GM18861 (cell line): ENCODE measurements around the gene DRC7.
"Not testable (repeated sequence)": the region's sequence is repeated elsewhere in the genome, so short reads cannot be mapped to it uniquely, and the experiment has no call there.

Experiments
- ATAC-seq: cut with Tn5 transposase; IDR thresholded peaks from one replicate; pipeline ENCODE4 v1.9.1; 2021; ENCODE audit not compliant: unreplicated experiment

The DRC7 gene

DNA sequence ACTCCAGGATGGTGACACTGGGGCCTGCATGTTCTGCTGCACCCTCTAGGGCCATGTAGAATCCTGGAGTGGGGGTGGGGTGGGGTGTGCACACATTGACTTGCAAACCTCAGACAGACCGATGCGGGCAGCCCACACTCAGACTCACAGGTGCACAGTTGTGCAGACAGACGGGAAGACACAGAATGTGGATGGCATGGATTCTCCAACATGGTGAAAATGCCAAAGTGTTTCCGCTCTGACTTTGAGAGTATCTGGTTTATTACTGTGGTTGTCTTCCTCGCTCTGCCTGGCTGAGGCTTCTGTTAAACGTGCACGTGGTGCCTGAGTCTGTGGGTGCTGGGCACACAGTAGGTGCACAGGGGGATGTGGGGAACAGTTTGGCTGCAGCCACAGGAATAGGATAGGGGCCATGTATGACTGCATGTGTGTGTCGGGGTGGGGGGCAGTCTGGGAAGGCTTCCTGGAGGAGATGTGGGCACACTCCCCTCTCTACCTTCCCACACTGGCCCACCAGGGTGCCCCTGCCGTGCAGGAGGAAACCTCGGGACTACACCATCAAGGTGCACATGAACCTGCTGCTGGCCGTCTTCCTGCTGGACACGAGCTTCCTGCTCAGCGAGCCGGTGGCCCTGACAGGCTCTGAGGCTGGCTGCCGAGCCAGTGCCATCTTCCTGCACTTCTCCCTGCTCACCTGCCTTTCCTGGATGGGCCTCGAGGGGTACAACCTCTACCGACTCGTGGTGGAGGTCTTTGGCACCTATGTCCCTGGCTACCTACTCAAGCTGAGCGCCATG, 35.5 kb upstream of the DRC7 start:
- no peak for ATAC-seq

DNA sequence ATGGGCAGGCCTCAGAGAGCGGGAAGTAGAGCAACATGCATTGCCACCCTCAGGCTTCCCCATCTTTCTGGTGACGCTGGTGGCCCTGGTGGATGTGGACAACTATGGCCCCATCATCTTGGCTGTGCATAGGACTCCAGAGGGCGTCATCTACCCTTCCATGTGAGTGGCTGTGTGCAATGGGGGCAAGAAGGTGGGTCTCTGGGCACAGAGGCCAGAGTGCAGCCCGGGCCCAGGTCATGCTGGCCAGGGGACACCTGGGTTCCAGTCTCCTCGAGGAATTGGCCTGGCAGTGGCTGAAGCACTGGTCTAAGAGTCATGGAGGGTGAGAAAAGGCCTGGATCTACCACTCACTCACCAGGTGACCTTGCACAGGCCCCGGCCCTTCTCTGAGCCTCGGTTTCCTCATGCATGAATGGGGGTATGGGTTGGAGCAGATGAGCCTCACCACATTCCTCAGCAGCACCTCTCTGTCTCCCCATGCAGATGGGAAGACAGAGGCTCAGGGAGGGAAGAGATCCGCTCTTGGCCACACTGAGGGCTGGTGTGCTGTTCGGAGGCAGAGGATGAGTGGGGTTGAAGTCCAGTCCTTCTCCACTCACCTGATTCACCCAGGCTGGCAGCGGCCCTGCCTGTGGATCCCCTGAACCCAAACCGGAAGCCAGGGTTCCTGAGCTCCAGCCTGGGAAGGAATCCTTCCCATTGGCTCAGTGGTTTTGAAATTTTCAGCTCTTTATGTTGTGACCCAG, 33.7 kb upstream of the DRC7 start:
- ATAC-seq: no peak

DNA sequence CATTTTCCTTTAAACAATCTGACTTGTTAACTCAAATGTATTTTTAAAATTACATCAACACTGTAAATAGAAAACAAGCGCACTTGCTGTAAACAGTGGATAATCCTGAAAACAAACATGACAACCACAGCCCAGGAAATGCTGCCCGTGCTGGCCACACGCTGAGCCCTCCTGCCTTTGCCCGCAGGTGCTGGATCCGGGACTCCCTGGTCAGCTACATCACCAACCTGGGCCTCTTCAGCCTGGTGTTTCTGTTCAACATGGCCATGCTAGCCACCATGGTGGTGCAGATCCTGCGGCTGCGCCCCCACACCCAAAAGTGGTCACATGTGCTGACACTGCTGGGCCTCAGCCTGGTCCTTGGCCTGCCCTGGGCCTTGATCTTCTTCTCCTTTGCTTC, 33.1 kb upstream of the DRC7 start:
- no peak for ATAC-seq

DNA sequence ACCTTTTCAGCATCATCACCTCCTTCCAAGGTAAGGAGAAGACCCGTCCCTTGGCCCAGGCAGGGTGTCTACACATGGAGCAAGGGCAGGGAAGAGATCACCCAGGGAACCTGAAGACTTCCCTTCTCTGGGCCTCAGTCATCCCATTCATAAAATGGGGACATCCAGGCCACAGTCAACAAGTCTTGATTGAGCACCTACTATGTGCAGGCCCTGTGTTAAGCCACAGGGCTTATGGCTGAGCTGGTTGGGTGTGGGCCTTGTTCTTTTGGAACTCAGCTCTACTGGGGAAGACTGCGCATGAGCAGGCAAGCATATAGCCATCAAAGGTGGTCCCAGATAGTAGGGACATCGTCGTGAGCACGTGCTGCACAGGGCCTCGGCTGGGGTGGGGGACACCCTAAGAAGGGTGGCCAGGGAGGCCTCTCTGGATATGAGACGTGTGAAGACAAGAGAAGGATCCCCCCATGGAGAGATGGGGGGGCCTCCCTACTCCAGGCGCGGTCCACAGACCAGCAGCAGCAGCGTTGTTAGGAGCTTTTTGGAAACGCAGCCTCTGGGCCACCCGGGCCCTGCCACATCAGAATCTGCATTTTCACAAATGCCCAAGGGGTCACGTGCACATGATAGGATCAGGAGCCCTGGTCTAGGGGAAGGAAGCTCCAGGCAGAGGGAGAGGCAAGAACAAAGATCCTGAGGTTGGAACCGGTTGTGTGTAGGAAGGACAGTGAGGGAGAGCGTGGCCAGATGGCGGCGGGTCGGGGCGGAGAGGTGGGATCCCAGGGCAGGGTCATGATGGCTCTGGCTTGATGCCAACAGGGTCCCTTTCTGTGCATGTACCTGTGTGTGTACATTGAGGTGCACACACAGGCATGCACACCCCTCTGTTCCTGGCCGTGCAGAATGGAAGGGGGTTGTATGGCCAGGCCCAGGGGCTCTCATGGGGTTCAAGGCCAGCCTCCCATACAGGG, 32.4 kb upstream of the DRC7 start:
- ATAC-seq: no peak

DNA sequence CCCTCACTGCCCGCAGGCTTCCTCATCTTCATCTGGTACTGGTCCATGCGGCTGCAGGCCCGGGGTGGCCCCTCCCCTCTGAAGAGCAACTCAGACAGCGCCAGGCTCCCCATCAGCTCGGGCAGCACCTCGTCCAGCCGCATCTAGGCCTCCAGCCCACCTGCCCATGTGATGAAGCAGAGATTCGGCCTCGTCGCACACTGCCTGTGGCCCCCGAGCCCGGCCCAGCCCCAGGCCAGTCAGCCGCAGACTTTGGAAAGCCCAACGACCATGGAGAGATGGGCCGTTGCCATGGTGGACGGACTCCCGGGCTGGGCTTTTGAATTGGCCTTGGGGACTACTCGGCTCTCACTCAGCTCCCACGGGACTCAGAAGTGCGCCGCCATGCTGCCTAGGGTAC, 31.2 kb upstream of the DRC7 start:
- no peak for ATAC-seq

DNA sequence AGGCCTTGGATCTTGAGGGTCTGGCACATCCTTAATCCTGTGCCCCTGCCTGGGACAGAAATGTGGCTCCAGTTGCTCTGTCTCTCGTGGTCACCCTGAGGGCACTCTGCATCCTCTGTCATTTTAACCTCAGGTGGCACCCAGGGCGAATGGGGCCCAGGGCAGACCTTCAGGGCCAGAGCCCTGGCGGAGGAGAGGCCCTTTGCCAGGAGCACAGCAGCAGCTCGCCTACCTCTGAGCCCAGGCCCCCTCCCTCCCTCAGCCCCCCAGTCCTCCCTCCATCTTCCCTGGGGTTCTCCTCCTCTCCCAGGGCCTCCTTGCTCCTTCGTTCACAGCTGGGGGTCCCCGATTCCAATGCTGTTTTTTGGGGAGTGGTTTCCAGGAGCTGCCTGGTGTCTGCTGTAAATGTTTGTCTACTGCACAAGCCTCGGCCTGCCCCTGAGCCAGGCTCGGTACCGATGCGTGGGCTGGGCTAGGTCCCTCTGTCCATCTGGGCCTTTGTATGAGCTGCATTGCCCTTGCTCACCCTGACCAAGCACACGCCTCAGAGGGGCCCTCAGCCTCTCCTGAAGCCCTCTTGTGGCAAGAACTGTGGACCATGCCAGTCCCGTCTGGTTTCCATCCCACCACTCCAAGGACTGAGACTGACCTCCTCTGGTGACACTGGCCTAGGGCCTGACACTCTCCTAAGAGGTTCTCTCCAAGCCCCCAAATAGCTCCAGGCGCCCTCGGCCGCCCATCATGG, 30.5 kb upstream of the DRC7 start:
- ATAC-seq: no peak

DNA sequence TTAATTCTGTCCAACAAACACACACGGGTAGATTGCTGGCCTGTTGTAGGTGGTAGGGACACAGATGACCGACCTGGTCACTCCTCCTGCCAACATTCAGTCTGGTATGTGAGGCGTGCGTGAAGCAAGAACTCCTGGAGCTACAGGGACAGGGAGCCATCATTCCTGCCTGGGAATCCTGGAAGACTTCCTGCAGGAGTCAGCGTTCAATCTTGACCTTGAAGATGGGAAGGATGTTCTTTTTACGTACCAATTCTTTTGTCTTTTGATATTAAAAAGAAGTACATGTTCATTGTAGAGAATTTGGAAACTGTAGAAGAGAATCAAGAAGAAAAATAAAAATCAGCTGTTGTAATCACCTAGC, 30.0 kb upstream of the DRC7 start:
- ATAC-seq: no peak

DNA sequence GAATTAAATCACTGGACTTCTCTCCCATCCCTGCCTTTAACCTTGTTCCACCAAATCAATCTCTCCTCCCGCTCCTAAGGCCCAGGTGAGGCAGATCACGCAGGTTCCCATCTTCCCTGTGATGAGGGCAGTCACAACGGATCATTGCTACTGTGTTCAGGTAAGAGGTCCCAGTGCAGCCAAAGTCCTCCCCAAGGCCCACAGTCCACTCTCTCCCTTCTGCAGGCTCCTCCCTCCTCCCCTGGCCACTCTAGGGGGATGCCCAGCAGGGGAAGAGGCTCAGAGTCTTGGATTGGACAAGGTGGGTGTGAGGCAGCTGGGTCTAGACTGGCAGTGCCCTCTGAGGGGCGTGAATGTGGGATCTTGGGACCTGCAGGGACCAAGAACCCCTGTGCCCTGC, 29.1 kb upstream of the DRC7 start:
- ATAC-seq: no peak

DNA sequence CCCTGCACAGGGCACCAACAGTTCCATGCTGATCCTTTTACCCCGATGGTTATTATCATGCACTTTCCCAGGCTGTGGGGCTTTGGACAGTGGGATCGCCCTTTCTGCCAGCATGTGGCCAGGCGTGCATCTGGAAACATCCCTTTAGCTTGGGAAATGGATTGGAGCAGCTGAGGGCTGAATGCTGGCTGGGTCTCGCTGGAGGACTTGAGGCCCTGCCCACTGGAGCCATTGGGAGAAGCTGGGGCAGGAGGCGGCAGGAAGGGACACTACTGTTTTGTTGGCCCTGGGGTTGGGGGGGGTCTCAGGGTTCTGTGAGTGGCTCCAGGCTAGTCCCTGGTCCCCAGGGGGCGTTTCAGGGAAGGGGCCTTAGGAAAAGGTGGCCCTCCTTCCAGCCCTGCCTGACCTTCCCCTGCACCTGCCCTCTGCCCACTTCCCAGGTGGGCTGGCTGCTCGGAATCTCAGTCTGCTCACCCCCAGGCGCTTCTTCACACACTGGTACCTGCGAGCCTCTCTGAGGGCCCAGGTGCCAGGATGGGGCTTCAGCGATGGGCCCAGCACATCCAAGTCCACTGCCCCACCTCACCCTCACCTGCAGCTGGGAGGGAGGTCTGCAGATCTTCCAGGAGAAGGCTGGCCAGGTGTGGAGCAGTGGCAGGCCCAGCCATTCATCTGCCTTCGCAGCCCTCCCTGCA, 28.1 kb upstream of the DRC7 start:
- ATAC-seq: no peak

DNA sequence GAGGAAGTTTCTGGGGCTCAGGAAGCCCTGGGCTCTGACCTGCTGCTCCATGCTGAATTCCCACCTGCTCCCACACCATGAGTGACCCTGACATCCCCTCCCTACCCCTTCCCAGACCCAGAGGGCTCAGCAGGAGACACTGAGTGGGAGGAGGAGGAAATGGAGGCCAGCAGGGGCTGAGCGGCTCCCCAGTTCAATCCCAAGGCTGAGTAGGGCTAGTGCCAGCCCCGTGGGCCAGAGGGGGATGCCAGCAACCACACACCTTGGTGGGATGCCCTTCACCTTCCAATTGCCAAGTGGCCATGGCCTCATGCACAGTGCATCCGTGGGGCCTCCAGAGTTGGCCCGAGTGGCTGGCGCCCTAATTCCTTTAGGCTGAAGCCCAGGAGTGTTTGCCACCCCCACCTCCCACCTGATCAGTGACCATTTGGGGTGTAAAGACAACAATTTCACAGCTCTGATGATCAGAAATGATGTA, 27.5 kb upstream of the DRC7 start:
- ATAC-seq: no peak

DNA sequence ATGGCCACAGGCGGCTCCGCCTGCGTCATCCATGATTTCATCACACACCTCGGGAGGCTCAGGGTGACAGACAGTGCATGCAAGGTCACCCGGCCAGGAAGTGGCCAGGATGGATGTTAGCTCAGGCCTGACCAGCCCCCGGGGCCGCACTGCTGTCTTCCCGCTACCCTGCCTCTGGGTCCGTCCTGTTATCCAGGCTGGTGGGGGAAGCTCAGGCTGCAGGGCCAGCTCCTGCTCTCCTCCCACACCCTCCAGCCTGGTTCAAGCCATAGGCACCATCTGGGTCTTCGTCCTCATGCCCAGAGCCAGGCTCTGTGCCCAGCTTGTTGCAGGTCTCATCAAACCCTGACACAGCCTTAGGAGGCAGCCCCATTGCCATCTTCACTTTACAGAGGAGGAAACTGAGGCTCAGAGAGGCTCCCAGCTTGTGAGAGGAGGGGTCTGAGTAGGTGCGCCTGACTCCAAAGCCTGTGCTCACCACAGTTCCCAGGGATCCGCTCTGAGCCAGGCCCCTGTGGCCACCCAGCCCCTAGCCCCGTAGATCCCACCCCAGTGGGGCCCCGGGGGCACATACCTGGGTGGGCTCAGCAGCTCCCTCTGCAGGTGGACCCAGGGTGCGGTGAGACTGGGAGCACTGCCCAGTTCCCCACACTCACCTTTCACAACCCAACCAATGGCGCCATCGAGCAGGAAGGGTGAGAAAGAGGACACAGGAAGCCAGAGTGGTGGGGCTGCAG, 26.9 kb upstream of the DRC7 start:
- no peak for ATAC-seq

DNA sequence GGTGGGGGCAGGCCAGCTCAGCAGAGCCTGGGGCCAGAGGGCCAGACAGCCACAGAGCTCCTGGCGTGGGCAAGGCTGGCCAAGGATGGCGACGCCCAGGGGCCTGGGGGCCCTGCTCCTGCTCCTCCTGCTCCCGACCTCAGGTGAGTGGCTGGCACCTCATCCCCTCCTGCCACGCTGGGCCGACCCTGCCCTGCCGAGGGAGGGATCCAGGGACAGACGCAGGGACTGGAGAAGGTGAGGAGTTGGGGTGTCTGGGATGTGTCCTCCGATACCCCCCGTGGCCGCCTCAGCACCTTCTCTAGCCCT, 26.4 kb upstream of the DRC7 start, which contains the start of gene ADGRG3:
Gene ADGRG3, plus strand, starts transcription at position 44 of the 309 bp plus-strand sequence. Its CDS starts 42 bp downstream, at position 86.
- ATAC-seq: no peak

DNA sequence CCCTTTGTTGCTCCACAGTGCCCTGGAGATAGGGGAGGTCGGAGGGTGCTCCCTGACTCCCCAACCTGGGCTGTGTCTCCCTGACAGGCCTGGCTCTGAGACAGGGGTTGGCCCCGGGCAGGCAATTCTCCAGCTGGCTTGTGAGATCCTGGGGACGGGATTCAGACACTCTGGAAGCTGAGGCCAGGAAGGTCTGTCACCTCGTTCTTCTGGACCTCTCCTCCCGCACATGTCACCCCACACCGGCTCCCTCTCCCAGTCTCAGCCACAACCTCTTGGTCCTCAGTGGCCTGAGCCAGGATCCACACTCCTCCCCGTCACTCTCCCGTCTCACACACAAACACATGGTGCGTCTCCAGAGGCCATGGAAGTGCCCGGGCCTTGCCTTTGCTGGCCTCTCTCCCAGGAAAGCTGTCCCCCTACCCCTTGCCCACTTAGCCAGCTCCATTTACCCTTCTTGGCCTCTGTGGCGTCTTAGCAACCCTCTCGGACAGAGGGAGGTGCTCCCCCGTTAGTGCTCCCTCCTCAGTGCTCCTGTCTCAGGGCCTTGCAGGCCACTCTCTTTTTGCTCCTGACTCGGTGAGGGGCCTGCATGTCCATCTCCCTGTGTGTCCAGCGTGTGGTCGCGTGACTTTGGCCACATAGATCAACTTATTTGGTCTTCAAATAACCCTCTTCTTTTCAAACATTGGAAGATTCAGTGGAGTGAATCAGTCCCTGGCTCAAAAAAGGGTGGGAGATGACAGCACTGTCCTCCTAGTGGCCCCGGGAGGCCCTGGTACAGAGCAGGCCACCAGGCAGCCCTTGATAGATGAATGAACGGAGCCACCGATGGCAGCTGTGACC, 25.8 kb upstream of the DRC7 start:
- no peak for ATAC-seq

DNA sequence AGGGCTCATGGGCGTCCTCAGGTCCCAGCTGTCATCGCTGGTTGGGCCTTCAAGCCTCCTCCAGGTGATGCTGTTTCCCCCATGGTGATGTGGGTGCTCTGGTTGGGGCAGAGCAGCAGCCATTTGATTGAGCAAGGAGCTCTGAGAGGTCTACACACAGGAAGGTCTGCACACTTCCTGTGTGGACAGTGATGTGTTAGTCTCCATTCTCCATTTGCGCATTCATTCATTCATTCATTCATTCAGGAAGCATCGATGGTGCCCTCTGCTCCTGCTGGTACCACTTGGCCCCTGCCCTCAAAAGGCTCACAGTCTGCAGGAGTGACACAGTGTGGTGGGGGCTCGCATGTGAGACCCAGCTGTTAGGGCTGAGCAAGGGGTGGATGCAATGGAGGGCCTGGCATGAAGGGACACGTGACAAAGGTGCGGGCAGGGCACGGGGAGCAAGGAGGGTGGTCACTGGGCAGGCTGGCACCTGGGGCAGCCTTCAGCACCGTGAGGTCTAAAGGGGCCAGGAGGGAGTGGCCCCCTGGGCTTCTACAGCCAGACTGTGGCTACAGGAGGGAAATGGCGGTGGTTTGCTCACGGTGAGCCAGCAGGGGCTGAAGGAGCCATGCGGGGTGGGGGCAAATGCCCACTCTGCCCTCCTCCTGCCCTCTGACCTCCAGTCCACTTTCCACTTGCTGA, 25.0 kb upstream of the DRC7 start:
- ATAC-seq: no peak

DNA sequence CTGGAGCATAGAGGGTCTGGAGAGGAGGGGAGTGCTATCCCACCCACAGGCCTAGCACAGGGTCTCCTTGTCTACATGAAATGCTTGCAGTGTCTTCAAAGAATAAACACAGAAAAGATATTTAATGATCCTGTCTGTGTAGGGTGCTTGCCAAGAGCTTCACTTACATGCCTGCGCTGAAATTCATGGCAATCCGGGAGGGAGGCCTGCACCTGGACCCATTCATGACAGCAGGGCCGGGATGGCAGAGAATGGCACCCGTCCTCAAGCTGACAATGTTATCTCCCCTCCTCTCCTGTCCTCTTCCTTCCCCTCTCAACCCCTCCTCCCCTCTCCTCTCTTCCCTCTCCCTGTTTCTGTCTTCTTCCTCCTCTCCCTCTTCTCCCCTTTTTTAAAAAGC, 24.4 kb upstream of the DRC7 start:
- no peak for ATAC-seq

DNA sequence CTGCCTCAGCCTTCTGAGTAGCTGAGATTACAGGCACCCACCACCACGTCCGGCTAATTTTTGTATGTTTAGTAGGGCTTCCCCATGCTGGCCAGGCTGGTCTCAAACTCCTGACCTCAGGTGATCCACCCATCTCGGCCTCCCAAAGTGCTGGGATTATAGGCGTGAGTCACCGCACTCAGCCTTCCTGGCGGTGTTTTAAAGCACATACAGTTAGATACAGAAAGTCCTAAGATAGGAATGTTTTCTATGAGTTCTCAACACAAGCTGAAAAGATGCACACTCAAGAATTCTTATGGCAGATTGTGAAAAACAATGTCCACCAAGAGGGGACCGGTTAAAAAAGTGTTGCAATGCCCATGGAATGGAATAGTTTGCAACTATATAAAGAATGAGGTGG, 23.2 kb upstream of the DRC7 start:
- not testable (repeated sequence) for ATAC-seq

DNA sequence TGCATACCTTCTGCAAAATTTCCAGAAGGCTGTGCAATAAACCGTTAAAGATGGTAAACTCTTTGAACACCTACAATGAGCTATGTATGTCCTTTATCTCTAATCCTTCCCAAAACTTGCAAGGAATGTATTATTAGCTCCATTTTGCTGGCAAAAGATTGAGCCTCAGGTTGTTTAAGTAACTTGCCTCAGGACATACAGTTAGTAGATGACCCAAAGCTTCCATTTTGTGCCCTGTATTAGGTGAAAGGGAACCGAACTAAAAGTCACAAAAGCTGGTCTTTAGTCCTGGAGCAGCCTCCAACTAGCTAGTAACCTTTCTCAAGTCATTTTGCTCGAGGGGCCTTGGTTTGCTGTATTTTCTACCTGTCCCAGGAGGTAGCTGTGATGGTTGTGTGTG, 22.2 kb upstream of the DRC7 start:
- ATAC-seq: no peak

DNA sequence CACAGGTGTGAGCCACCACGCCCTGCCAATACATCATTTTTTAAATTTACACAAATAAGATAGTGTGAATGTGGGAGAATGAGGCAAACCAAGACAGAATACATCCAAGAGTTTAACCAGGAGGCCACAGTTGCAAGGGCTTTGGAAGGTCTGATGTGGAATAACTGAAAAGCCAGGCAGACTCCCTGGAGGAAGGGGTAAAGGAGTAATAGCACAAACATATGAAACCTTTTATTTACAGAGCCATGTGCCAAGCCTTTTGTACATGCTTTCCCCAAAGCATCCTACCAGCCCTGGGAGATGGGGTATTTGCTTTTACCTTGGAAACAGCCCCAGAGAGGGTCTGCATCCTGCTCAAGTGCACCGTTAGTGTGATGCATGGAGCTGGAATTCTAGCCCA, 21.8 kb upstream of the DRC7 start:
- ATAC-seq: no peak
